GM12801 (cell line): ENCODE data around the gene CHST4.

ENCODE experiments used
- TF ChIP-seq, protein P1 (sequence below): IDR thresholded peaks from one replicate; pipeline ENCODE4 v1.5.1; 2011; ENCODE audit warnings: control low read depth; ENCODE audit not compliant: insufficient read length; ENCODE audit errors: extremely low read depth

Gene CHST4

DNA sequence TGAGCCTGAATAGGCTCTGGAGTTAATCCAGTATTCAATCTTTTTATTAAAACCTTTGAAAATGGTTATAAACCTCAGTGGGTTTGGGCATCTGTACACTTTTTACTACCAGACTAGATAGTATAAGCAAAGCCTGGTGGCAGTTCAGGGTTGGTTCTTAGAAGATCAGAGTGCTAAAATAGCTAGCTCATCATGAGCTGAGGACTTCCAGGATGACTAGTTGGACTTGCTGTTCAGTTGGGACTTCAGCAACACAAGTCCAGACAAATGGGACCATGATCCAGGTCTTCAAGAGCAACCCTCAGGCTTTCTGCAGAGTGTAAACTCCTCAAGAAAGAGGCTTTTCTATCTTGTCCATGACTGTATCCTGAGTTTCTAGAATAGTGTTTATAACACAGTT is 35.9 kb upstream of the CHST4 start:
- TF ChIP-seq, protein P1, sequence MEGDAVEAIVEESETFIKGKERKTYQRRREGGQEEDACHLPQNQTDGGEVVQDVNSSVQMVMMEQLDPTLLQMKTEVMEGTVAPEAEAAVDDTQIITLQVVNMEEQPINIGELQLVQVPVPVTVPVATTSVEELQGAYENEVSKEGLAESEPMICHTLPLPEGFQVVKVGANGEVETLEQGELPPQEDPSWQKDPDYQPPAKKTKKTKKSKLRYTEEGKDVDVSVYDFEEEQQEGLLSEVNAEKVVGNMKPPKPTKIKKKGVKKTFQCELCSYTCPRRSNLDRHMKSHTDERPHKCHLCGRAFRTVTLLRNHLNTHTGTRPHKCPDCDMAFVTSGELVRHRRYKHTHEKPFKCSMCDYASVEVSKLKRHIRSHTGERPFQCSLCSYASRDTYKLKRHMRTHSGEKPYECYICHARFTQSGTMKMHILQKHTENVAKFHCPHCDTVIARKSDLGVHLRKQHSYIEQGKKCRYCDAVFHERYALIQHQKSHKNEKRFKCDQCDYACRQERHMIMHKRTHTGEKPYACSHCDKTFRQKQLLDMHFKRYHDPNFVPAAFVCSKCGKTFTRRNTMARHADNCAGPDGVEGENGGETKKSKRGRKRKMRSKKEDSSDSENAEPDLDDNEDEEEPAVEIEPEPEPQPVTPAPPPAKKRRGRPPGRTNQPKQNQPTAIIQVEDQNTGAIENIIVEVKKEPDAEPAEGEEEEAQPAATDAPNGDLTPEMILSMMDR: no peak

DNA sequence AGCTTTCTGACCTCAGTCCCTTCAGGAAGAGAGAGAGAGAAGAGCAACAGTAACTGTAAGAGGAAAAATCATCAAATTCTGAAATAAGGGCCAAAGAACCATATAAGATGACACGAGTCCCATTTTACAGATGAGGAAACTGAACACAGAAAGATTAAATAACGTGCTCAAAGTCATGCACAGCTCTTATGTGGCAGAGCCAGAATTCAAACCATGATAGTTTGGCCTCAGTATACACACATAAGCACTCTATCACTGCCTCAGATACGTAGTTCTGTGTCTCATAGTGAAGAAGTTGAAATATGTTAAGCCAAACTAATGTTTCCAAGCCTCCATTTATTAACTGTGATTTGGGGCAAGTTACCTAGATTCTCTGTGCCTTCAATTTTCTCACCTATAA is 35.2 kb upstream of the CHST4 start:
- TF ChIP-seq, protein P1: no peak

DNA sequence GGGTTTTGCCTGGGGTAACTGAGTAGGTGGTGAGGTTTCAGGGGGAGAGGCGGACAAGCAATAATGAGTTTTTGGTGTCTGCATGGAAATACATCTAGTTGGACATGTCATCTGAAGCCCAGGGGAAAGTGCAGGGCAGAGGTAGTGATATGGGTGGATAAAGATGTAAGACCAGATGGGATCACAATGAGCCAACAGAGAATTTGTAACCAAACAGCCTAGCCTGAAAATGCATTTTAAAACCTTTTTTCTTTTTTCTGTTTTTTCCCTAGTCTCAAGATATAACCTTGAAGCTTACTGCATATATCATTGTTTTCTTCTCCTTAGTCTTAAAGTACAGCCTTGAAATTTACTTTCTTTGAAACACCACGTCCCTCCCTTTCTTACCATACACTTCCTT is 33.4 kb upstream of the CHST4 start:
- TF ChIP-seq, protein P1: no peak

DNA sequence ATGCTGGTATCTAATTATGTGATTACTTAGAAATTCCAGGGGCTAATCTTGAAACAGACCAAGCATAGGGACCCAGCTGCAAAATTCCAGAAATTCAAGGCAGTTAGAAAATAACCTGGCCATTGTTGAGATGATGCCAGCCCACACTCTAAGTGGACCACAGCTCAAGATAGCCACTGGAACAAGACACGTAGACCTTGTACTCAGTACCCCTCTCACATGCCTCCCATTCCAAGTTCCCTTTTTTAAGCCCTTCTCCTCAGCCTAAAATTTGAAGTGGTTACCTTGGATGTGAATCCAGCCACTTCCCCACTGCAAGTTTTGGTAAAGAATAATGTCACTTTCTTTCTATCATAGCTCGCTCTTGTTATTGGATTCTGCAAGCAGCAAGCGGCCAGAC is 33.0 kb upstream of the CHST4 start:
- TF ChIP-seq, protein P1: no peak

DNA sequence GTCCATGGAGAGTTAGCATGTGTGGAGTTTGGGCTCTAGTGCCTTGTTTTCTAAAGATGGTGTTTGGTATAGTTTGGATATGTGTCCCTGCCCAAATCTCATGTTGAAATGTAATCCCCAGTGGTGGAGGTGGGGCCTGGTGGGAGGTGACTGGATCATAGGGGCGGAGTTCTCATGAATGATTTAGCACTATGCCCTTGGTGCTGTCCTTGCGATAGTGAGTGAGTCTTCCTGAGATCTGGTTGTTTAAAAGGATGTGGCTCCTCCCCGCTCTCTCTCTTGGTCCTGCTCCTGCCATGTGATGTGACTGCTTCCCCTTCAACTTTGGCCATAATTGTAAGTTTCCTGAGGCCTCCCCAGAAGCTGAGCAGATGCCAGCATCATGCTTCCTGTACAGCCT is 28.2 kb upstream of the CHST4 start:
- TF ChIP-seq, protein P1: no peak

DNA sequence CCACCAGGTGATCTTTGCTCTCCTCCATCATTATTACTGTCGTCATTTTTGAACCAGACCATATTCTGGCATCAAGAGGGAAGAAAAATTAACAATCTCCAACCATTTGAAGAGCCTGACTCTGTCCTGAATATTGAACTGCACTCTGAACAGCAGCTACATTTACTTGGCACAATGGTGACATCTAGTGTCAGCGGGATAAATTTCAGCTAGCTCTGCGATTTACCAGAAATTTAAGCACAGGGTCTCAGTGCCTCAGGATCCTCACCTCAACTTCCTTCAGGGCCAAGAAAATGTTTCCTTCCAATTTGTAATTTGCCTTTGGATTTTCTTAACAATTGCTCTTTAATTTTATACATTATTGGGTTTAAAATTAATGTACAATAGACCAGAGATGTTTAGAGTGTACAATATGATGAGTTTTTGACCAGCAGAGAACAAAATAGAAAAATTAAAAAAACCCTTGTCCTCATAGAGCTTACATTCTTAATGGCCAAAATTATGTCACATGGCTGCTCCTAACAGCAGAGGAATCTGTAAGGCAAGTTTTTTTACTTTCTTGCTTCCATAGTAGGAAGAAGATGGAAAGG is 26.4 kb upstream of the CHST4 start:
- TF ChIP-seq, protein P1: no peak

DNA sequence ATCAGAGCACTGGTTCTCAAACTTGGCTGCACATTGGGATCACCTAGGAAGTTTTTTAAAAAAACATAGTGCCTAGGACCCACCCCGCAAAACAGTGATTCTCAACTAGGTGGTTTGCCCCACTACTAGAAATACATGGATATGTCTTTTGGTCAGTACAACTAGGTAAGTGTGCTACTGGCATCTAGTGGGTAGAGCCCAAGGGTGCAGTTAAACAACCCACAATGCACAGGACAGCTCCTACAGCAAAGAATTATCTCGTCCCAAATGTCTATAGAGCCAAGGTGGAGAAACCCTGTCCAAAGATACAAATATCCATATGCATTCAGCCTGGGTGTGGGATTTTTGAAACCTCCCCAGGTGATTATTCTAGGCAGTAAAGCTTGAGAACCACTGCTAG is 25.3 kb upstream of the CHST4 start:
- TF ChIP-seq, protein P1: no peak
